CD4-positive, alpha-beta memory T cell (primary cell): Measurements from ENCODE around the gene TMEM35B. TPM values are rescaled to one million over a fixed set of nuclear protein-coding genes. Genes with fewer than 3 reads are reported as not detected.
"Not testable (repeated sequence)": the region's sequence is repeated elsewhere in the genome, so short reads cannot be mapped to it uniquely, and the experiment has no call there.

Source experiments
- CTCF ChIA-PET: fragments of 350-600 bp; sonication (Branson Sonifier 250); formaldehyde crosslinking; loops from one replicate; lab custom pipeline; 2021; ENCODE audit warnings: inconsistent platforms; ENCODE audit not compliant: partially characterized antibody; lab: Charles Lee
- POLR2A ChIA-PET: fragments of 350-600 bp; sonication (Branson Sonifier 250); formaldehyde crosslinking; loops from one replicate; lab custom pipeline; 2021; ENCODE audit not compliant: partially characterized antibody; lab: Charles Lee
- DNase-seq, 5 donors: peaks; one replicate each; pipeline versions ENCODE4 v3.0.0 to v3.0.0-alpha.2; 2020 to 2022; ENCODE audit warnings: mixed read lengths in 1 of 5
- H3K27ac ChIP-seq: one replicate; pipeline ENCODE4 v1.7.0; 2013; ENCODE audit warnings: low read depth, low read length
- H3K27me3 ChIP-seq: 2 replicates; pipeline ENCODE4 v1.7.0; 2013; ENCODE audit warnings: mild to moderate bottlenecking, low read length, moderate library complexity; ENCODE audit not compliant: insufficient read depth
- H3K36me3 ChIP-seq: 2 replicates; pipeline ENCODE4 v1.7.0; 2013; ENCODE audit warnings: mild to moderate bottlenecking, low read length, moderate library complexity; ENCODE audit not compliant: insufficient read depth
- H3K4me1 ChIP-seq: 2 replicates; pipeline ENCODE4 v1.7.0; 2013; ENCODE audit warnings: mild to moderate bottlenecking, low read length, moderate library complexity; ENCODE audit not compliant: insufficient read depth
- H3K4me3 ChIP-seq, 2 donors: one replicate each; pipeline ENCODE4 v1.7.0; 2013; ENCODE audit warnings: low read length in 2 of 2, mild to moderate bottlenecking in 1 of 2
- H3K9me3 ChIP-seq, 2 donors: one replicate each; pipeline ENCODE4 v1.7.0; 2013; ENCODE audit warnings: low read length in 2 of 2, control low read depth in 1 of 2; ENCODE audit not compliant: control insufficient read depth in 1 of 2
- H3K27ac Mint-ChIP-seq, 7 donors: one replicate each; pipeline ENCODE4 v1.8.0; 2020 to 2021; ENCODE audit warnings: mixed read lengths in 7 of 7, mild to moderate bottlenecking in 6 of 7, inconsistent platforms in 3 of 7, moderate library complexity in 3 of 7
- H3K27me3 Mint-ChIP-seq, 2 donors: one replicate each; pipeline ENCODE4 v1.8.0; 2020 to 2021; ENCODE audit warnings: mixed read lengths in 2 of 2
- H3K36me3 Mint-ChIP-seq, 2 donors: one replicate each; pipeline ENCODE4 v1.8.0; 2020 to 2021; ENCODE audit warnings: mixed read lengths in 2 of 2, inconsistent platforms in 1 of 2, mild to moderate bottlenecking in 1 of 2
- H3K4me1 Mint-ChIP-seq, 4 donors: one replicate each; pipeline ENCODE4 v1.8.0; 2020 to 2021; ENCODE audit warnings: mixed read lengths in 4 of 4, mild to moderate bottlenecking in 1 of 4
- H3K4me3 Mint-ChIP-seq, 8 donors: one replicate each; pipeline ENCODE4 v1.8.0; 2020 to 2021; ENCODE audit warnings: mixed read lengths in 8 of 8, mild to moderate bottlenecking in 7 of 8, moderate library complexity in 6 of 8, inconsistent platforms in 3 of 8
- H3K9me3 Mint-ChIP-seq, 8 donors: one replicate each; pipeline ENCODE4 v1.8.0; 2020 to 2021; ENCODE audit warnings: mixed read lengths in 8 of 8, mild to moderate bottlenecking in 5 of 8, inconsistent platforms in 3 of 8, moderate library complexity in 1 of 8
- intact Hi-C: fragments of 100-400 bp; cut with micrococcal nuclease; formaldehyde crosslinking; loops from one replicate; pipeline ENCODE4 v1.15.1; 2023
- polyA plus RNA-seq, 2 donors: library from polyadenylated mRNA; unstranded; fragments of 300-500 nt; fragmentation: Illumina TruSeq; gene quantifications; one replicate each; pipeline ENCODE4 v1.2.3, GENCODE V29; 2021
- total RNA-seq, 2 experiments: library from RNA; stranded (reverse); gene quantifications; one replicate each; pipeline ENCODE4 v1.2.3, GENCODE V29; 2021

TMEM35B gene
- total and polyA plus RNA-seq, 4 experiments from 2014 or later: 51.7 to 291 (median 139) TPM

- peak overlapping the region in 1 of 8 donors; percentile 41 for H3K4me3 Mint-ChIP-seq
These were observed 1.9 kb upstream of the TMEM35B start for GRCh38 chr1:34987018-34987417.

GRCh38 chr1:34985609-34985904 is 410 bp upstream of the TMEM35B start:
- peak overlapping the region; percentile 90 to 99 (median 94) for H3K4me3 Mint-ChIP-seq
- not testable (repeated sequence) for H3K9me3 Mint-ChIP-seq, DNase-seq, H3K9me3 ChIP-seq, H3K36me3 ChIP-seq, H3K27me3 Mint-ChIP-seq, H3K27me3 ChIP-seq
- peaks cover 27% of the 10 kb centered on the region for H3K4me1 ChIP-seq
- H3K4me1 Mint-ChIP-seq: peaks cover 20 to 56% (median 38%) of the 10 kb centered on the region in 4 donors
- intact Hi-C loops: loop anchor here (2.0 to 10.0 kb wide), 4 partner anchors 45 to 819 kb away; partner anchors contain the start of genes AGO4, SFPQ and ZMYM6
- peak overlapping the region; percentile 81 for H3K27ac ChIP-seq
- ChIA-PET CTCF (interaction anchor here (1.1 to 2.5 kb wide), 6 partner anchors 14 to 205 kb away, joined by 3 to 7 read pairs (median 4); partner anchors contain the start of gene SMIM12), POLR2A (interaction anchor here (0.6 to 3.2 kb wide), 15 partner anchors 8 to 207 kb away, joined by 3 to 33 read pairs (median 5); partner anchors contain the start of genes SFPQ, SMIM12, ZMYM1 and ZMYM6)
- H3K4me3 ChIP-seq: peak overlapping the region; percentile 48 to 88
- H3K27ac Mint-ChIP-seq: peak overlapping the region; percentile 92 to 96 (median 94)
- peaks cover 22 to 41% of the 10 kb centered on the region in 2 donors for H3K36me3 Mint-ChIP-seq

More at GRCh38 chr1:34987018-34987417, 1.9 kb upstream of the TMEM35B start:
- intact Hi-C loops: loop anchor here (5.0 to 10.0 kb wide), 3 partner anchors 122 to 818 kb away; partner anchors contain the start of genes AGO4 and SFPQ
- Histone ChIP-seq H3K27ac (no peak overlapping the region), H3K9me3 (no peaks in the 10 kb centered on the region), H3K4me1 (peaks cover 27% of the 10 kb centered on the region), H3K4me3 (no peak overlapping the region), H3K27me3 (no peaks in the 10 kb centered on the region), H3K36me3 (no peaks in the 10 kb centered on the region)
- Mint-ChIP-seq H3K4me1 (peaks cover 16 to 45% (median 31%) of the 10 kb centered on the region in 4 donors), H3K27me3 (no peaks in the 10 kb centered on the region), H3K36me3 (peaks cover 13 to 32% of the 10 kb centered on the region in 2 donors), H3K9me3 (no peaks in the 10 kb centered on the region), H3K27ac (peak overlapping the region in 4 of 7 donors; percentile 3 to 57 (median 20))
- POLR2A ChIA-PET: interaction anchor here (1.0 to 3.2 kb wide), 2 partner anchors 12 to 59 kb away, joined by 3 to 14 read pairs; no protein-coding TSS in a partner anchor
- CTCF ChIA-PET: interaction anchor here (1.9 kb wide), 1 partner anchor 134 kb away, joined by 6 read pairs; no protein-coding TSS in a partner anchor
- DNase-seq: no peak

- H3K27me3 ChIP-seq: no peaks in the 10 kb centered on the region
- Mint-ChIP-seq H3K9me3 (no peaks in the 10 kb centered on the region), H3K27ac (peak overlapping the region; percentile 95 to 99 (median 98)), H3K4me3 (peak overlapping the region; percentile 95 to 100 (median 99)), H3K36me3 (peaks cover 22 to 45% of the 10 kb centered on the region in 2 donors), H3K4me1 (peaks cover 21 to 59% (median 40%) of the 10 kb centered on the region in 4 donors), H3K27me3 (no peaks in the 10 kb centered on the region)
- peak overlapping the region; percentile 48 to 88 for H3K4me3 ChIP-seq
- intact Hi-C loops: loop anchor here (2.0 to 10.0 kb wide), 3 partner anchors 46 to 820 kb away; partner anchors contain the start of genes AGO4 and ZMYM6
- DNase-seq: peak in 3 of 5 donors; percentile 1 to 35 (median 9)
- ChIA-PET CTCF (interaction anchor here (1.4 to 2.5 kb wide), 2 partner anchors 119 to 125 kb away, joined by 3 to 7 read pairs; partner anchors contain the start of gene SMIM12), POLR2A (interaction anchor here (0.7 to 3.2 kb wide), 10 partner anchors 9 to 208 kb away, joined by 3 to 33 read pairs (median 10); partner anchors contain the start of genes SFPQ, SMIM12, ZMYM1 and ZMYM6)
- H3K4me1 ChIP-seq: peaks cover 27% of the 10 kb centered on the region
- H3K36me3 ChIP-seq: no peaks in the 10 kb centered on the region
- no peaks in the 10 kb centered on the region for H3K9me3 ChIP-seq
- H3K27ac ChIP-seq: peak overlapping the region; percentile 81
These were observed 733 bp downstream of the TMEM35B start for GRCh38 chr1:34984435-34984792.

- peak overlapping the region; percentile 95 to 100 (median 99) for H3K4me3 Mint-ChIP-seq
- H3K4me3 ChIP-seq: peak overlapping the region; percentile 48 to 88
- CTCF ChIA-PET: interaction anchor here (2.5 kb wide), 1 partner anchor 118 kb away, joined by 7 read pairs; no protein-coding TSS in a partner anchor
- no peaks in the 10 kb centered on the region for H3K27me3 ChIP-seq
- H3K27ac ChIP-seq: peak overlapping the region; percentile 81
- peaks cover 22 to 60% (median 41%) of the 10 kb centered on the region in 4 donors for H3K4me1 Mint-ChIP-seq
- DNase-seq: peak in 1 of 5 donors; percentile 19
- H3K9me3 ChIP-seq: no peaks in the 10 kb centered on the region
- POLR2A ChIA-PET: interaction anchor here (0.7 to 3.2 kb wide), 8 partner anchors 9 to 209 kb away, joined by 3 to 33 read pairs (median 12); partner anchors contain the start of genes SFPQ, SMIM12, ZMYM1 and ZMYM6
- H3K27me3 Mint-ChIP-seq: no peaks in the 10 kb centered on the region
- H3K27ac Mint-ChIP-seq: peak overlapping the region; percentile 95 to 99 (median 98)
- H3K4me1 ChIP-seq: peaks cover 27% of the 10 kb centered on the region
- intact Hi-C loops: loop anchor here (2.0 to 10.0 kb wide), 3 partner anchors 47 to 821 kb away; partner anchors contain the start of genes AGO4 and ZMYM6
- no peaks in the 10 kb centered on the region for H3K9me3 Mint-ChIP-seq
- H3K36me3 Mint-ChIP-seq: peaks cover 22 to 45% of the 10 kb centered on the region in 2 donors
- no peaks in the 10 kb centered on the region for H3K36me3 ChIP-seq
These were observed 1.3 kb downstream of the TMEM35B start for GRCh38 chr1:34983700-34984355.

- no peak for DNase-seq
- H3K9me3 ChIP-seq: no peaks in the 10 kb centered on the region
- H3K27me3 ChIP-seq: no peaks in the 10 kb centered on the region
- H3K36me3 Mint-ChIP-seq: peaks cover 24 to 45% of the 10 kb centered on the region in 2 donors
- ChIA-PET CTCF (no interaction called here), POLR2A (interaction anchor here (1.4 to 2.7 kb wide), 2 partner anchors 210 kb away, joined by 3 to 11 read pairs; partner anchors contain the start of gene SFPQ)
- no peaks in the 10 kb centered on the region for H3K36me3 ChIP-seq
- intact Hi-C loops: loop anchor here (10.0 kb wide), 2 partner anchors 118 to 822 kb away; partner anchors contain the start of gene AGO4
- no peak overlapping the region for H3K27ac ChIP-seq
- H3K4me3 ChIP-seq: no peak overlapping the region
- peaks cover 27% of the 10 kb centered on the region for H3K4me1 ChIP-seq
- peaks cover 22 to 70% (median 46%) of the 10 kb centered on the region in 4 donors for H3K4me1 Mint-ChIP-seq
- H3K27ac Mint-ChIP-seq: peak overlapping the region; percentile 41 to 96 (median 77)
- H3K4me3 Mint-ChIP-seq: peak overlapping the region; percentile 8 to 99 (median 66)
- H3K27me3 Mint-ChIP-seq: no peaks in the 10 kb centered on the region
- no peaks in the 10 kb centered on the region for H3K9me3 Mint-ChIP-seq
These were observed 2.2 kb downstream of the TMEM35B start for GRCh38 chr1:34982820-34983376.

- Histone ChIP-seq H3K4me3 (no peak overlapping the region), H3K9me3 (no peaks in the 10 kb centered on the region), H3K27ac (no peak overlapping the region), H3K36me3 (peaks cover 5% of the 10 kb centered on the region), H3K27me3 (no peaks in the 10 kb centered on the region), H3K4me1 (peaks cover 18% of the 10 kb centered on the region)
- no peak for DNase-seq
- Mint-ChIP-seq H3K4me3 (peak overlapping the region in 1 of 8 donors; percentile 9), H3K9me3 (peaks cover 0 to 3% (median 0%) of the 10 kb centered on the region in 8 donors), H3K36me3 (peaks cover 25 to 50% of the 10 kb centered on the region in 2 donors), H3K27ac (peak overlapping the region in 1 of 7 donors; percentile 13), H3K4me1 (peaks cover 20 to 63% (median 38%) of the 10 kb centered on the region in 4 donors), H3K27me3 (no peaks in the 10 kb centered on the region)
- intact Hi-C loops: loop anchor here (10.0 kb wide), 2 partner anchors 116 to 824 kb away; partner anchors contain the start of gene AGO4
- POLR2A ChIA-PET: no interaction called here
- CTCF ChIA-PET: no interaction called here
These were observed 4.4 kb downstream of the TMEM35B start for GRCh38 chr1:34980715-34981114.
